OCI-M1 (cell line): ENCODE data around the gene CEP83.

Source experiments
- DNase-seq: peaks from one replicate; lab custom pipeline; 2025; lab: John Stamatoyannopoulos, UW

Gene CEP83

GRCh38 chr12:94305130-94305957 is 154.3 kb downstream of the CEP83 start:
- DNase-seq: peak; percentile 63

- no peak for DNase-seq
Measured at GRCh38 chr12:94304566-94305061, 155.1 kb downstream of the CEP83 start.

GRCh38 chr12:94304012-94304411 is 155.7 kb downstream of the CEP83 start:
- no peak for DNase-seq

GRCh38 chr12:94299846-94300245 is 159.8 kb downstream of the CEP83 start:
- no peak for DNase-seq

DNA sequence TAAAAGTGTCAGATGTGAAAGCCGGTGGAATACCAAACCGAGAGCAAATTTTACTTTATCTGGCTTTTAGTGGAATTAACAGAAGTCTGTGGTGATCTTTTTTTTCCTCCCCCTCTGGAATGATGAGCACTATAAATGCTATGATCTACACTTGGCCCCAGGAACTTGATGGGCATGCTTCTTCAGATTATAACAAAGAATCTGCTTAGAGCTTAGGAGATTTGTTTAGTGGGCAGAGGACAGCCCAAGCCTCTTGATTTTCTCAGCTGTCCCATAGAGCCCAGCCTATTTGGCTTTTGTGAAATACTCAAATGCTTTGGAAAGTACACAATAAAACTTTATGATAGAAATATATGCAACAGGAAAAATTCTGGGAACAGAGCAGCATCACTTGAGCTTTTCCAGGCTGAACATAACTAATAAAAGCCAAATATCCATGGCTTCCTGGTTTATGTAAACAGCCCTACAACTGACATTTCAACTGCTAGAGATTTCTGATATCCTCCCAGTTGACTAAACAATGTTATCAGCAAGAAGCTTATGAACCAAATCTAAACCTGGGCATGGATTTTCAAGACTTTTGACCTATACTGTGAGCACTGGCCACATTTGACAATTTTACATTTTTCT is 161.7 kb downstream of the CEP83 start:
- peak; percentile 22 for DNase-seq

DNA sequence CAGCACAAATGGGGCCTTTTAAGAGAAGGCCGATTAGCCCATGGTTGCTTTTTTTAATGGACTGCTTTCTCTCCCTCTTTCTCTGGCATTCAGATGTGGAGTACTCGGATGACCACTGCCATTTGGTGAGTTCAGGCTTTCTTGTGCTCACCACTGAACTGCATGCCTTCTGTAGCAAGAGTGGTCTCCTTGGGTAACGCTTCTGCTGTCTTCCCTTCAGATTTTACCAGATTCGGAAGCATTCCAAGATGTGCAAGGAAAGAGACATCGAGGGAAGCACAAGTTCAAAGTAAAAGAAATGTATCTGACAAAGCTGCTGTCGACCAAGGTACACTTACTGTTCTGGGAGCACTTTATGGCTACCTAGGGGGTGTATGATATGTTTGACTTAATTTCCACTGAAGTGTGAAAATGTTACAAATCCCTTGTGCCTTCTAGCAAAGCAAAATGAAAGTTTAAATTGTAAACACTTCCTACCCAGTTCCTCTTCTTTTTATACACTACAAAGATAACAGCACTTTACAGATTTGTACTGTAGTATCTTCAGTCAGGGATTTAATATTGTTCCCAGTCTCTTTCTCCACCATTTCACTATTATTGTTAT is 162.5 kb downstream of the CEP83 start:
- DNase-seq: no peak

DNA sequence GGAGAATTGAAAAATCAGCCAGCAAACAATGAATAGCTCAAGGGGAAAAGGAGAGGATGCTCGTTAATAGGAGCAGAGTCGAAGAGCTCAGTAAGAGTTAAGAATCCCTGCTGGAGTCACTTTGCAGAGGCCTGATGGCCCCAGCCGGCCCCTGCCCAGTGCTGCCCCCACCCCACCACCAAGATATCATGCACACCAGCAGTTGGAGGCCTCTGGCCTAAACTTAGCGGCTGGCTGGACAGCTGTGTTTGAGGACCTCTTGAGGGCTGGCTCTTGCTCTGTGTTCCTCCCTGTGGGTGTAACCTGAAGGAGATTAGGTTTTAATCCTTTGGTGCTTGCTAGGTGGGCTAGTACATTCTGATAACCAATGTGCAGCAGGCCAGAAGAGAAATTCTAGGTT is 169.3 kb downstream of the CEP83 start:
- DNase-seq: no peak

DNA sequence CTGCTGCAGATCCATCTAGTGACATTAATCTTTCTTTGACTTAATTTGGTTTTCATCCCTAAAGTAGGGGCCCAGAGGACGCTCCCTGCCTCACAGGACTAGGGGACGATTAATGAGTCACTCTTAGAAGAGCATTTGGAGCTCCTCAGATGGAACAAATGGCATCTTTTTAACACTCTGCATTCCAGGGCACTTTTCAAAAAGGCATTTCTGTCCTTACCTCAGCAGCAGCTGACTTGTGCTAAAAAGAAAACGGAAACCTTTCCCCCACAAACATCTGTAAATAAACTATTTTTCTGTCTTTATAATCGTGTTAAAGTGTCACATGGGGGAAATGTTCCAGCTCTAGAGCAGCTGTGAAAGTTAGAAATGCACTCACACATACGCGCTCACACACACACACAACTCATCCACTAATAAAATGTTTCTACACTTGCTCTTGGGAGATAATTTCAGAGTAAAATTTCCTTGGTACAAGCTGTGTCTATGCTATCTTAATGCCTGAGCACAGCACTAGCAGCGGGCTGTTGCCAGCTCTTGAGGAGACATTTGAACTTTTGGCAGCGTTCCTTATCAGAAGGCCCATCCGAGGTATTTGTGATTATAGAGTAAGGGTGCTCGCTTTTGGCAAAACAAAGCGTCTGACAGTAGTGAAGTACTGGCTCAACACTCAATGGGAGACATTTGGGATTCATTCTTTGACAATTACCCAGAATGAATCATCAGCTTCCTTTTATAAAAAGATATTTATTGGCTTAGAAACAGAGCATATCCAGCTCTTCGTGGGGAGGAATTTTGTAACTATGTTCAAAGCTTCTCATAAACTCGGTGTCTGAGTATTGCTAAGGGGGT is 170.0 kb downstream of the CEP83 start:
- DNase-seq: no peak

DNA sequence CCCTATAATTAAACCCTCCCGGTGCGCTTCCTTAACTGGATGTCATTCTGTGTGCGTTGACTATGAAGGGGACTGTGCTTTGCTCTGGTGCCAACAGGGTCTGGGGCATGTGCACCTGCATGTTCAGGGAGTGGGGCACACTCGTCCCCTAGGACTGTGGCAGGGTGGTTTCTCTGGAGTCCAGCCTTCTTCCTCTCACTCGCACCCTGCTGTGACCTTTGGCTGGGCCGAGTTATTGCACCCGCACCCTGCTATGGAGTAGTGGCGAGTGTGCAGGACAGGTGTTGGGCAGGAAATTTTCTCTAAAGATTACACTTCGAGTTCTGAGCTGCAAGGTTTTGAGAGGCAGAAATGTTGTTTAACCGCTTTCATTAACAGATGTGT is 172.4 kb downstream of the CEP83 start:
- no peak for DNase-seq

DNA sequence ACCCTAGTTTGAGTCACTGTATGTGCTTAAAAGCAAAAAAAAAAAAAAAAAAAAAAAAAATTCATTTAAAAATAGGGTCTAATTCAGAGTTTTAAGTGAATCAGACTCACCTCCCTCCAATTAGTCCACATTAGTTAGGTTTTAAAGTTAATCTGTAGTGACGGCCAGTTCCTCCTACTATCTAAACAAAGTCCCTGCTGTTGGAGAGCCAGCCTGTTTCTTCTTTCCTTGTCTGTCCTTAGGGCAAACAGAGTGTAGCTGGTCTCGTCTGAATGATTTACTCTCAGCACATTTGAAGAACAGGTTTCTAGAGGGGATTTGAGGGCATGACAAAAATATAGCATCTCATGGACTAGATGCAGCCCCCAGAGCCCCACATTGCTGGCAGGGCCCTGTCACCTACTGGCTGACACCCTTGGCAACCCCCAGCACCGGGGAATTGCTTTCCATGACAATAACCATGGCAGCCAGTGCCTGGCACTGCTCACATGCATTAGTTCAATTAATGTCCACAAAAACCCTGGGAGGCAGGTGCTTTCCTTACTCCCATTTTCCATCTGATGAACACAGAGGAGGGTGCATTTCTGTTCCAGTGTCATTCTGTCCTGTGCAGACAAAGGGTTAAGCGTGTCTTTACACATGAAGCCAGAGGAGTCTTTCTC is 173.0 kb downstream of the CEP83 start:
- DNase-seq: no peak

GRCh38 chr12:94285943-94286582 is 173.6 kb downstream of the CEP83 start:
- no peak for DNase-seq

- DNase-seq: no peak
Measured at GRCh38 chr12:94284859-94285258, 174.8 kb downstream of the CEP83 start.

DNA sequence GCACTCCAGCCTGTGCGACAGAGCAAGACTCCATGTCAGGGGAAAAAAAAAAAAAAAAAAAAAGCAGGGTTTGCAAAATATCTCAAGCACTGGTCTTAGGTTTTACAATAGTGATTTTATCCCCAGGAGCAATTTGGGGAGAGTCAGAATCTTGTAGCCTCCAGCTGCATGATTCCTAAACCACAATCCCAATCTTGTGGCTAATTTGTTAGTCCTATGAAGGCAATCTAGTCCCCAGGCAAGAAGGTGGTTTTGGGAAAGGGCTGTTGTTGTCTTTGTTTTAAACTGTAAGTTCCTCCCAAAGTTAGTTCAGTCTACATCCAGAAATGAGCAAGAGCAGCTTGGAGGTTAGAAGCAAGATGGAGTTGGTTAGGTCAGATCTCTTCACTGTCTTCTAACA is 175.6 kb downstream of the CEP83 start:
- no peak for DNase-seq

GRCh38 chr12:94282675-94283074 is 177.0 kb downstream of the CEP83 start:
- DNase-seq: no peak

- no peak for DNase-seq
Measured at GRCh38 chr12:94280063-94280462, 179.6 kb downstream of the CEP83 start.

- DNase-seq: no peak
Measured at GRCh38 chr12:94277426-94278000, 182.2 kb downstream of the CEP83 start.

DNA sequence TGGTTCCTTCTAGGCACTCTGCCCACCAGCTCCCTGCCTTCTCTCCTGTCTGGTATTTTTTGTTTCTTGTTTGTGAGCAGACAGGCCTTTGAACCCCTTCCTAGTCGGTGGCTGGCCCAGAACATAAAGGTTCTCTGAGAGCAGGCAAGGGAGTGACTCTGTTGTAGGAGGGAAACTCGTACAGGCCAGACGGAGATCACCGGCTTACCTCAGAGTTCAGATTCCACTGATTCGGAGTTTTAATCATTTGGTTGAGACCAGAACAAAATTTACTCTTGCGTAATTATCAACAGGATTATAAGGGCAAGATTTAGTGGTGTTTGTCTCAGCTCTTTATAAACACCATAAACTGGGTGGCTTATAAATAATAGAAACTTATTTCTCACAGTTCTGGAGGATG is 182.9 kb downstream of the CEP83 start:
- no peak for DNase-seq

GRCh38 chr12:94273272-94273671 is 186.4 kb downstream of the CEP83 start:
- no peak for DNase-seq

- no peak for DNase-seq
Measured at GRCh38 chr12:94272280-94272679, 187.4 kb downstream of the CEP83 start.

- DNase-seq: peak; percentile 62
Measured at GRCh38 chr12:94271351-94271750, 188.3 kb downstream of the CEP83 start.
